NCI-H2227 (cell line): ENCODE results near the gene KIAA0232.
A peak's percentile ranks its signal among the peaks of the same experiment; 100 is the strongest.

Source experiments
- DNase-seq: peaks from one replicate; lab custom pipeline; 2025; ENCODE audit not compliant: unreplicated experiment; lab: John Stamatoyannopoulos, UW

Gene KIAA0232, protein sequence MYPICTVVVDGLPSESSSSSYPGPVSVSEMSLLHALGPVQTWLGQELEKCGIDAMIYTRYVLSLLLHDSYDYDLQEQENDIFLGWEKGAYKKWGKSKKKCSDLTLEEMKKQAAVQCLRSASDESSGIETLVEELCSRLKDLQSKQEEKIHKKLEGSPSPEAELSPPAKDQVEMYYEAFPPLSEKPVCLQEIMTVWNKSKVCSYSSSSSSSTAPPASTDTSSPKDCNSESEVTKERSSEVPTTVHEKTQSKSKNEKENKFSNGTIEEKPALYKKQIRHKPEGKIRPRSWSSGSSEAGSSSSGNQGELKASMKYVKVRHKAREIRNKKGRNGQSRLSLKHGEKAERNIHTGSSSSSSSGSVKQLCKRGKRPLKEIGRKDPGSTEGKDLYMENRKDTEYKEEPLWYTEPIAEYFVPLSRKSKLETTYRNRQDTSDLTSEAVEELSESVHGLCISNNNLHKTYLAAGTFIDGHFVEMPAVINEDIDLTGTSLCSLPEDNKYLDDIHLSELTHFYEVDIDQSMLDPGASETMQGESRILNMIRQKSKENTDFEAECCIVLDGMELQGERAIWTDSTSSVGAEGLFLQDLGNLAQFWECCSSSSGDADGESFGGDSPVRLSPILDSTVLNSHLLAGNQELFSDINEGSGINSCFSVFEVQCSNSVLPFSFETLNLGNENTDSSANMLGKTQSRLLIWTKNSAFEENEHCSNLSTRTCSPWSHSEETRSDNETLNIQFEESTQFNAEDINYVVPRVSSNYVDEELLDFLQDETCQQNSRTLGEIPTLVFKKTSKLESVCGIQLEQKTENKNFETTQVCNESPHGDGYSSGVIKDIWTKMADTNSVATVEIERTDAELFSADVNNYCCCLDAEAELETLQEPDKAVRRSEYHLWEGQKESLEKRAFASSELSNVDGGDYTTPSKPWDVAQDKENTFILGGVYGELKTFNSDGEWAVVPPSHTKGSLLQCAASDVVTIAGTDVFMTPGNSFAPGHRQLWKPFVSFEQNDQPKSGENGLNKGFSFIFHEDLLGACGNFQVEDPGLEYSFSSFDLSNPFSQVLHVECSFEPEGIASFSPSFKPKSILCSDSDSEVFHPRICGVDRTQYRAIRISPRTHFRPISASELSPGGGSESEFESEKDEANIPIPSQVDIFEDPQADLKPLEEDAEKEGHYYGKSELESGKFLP (N-terminal part only)

DNA sequence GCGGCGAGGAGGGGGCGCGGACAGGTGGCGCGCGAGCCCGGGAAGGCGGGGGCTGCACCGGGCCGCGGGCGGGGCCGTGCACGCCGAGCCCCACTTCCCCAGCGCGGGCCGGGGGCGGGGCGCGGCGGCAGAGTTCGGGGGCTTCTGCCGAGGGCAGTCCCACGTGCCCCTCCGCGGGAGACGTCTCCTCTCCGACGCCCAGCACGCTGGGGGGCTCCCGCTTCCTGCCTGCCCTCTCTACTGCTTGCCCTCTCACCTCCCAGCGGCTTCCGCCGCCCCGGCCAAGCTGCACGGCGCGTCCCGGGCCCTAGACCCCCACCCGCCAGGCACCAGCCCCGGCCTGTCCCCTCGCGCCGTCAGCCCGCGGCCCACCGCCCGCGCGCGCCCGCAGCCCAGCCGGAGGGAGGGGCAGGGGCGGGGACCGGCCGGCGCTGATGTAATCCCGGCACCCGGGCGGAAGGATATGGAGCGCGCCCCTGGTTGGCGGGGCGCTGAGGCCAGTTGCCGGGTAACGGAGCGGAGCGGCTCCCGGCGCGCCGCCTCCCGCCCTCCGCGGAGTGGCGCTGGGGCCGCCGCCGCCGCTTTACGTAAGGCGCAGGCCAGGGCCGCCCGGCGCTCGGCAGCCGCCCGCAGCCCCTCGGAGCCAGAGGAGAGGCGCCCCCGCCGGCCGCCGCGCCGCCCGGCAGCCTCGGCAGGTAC is at the start of gene KIAA0232:
TSS of gene KIAA0232 (plus strand) at position 581 of the 699 bp plus-strand sequence. CDS start 41,727 bp downstream, outside the sequence.
- DNase-seq, result peak; percentile 93

DNA sequence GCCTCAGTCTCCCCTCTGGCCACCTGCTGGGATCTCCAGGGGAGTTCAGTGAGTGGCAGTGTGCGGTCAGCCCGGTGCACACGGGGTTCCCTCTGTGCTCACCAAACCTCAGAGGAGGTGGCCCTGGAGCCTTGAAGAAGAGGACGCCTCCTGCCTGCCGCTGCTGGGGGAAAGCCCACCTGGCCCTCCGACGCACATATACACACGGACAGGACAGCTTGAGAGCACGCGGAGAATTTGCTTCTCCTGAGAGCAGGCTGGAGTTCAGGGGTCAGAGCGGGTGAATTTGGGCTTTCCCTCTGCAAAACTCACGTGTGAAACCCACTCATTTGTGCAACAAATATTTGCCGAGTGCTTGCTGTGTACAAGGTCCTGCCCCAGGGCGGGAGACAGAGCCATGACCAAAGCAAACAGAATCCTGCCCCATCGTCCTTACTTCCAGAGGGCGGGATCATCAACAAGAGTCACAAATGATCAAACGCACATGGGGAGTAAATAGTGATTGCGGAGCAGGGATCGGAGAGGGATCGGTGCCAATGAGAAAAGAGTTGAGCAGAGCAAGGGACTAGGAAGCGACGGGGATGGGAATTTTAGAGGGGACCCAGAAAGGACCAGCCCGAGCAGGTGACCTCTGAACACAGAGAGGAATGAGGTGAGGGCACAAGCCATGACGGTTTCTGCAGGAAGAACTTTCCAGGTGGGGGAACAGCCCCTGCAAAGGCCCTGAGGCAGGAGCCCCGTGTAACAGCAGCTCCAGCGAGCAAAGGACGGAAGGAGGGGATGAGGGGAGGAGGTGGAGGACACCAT is 49.0 kb upstream of the KIAA0232 start:
- no peak for DNase-seq

DNA sequence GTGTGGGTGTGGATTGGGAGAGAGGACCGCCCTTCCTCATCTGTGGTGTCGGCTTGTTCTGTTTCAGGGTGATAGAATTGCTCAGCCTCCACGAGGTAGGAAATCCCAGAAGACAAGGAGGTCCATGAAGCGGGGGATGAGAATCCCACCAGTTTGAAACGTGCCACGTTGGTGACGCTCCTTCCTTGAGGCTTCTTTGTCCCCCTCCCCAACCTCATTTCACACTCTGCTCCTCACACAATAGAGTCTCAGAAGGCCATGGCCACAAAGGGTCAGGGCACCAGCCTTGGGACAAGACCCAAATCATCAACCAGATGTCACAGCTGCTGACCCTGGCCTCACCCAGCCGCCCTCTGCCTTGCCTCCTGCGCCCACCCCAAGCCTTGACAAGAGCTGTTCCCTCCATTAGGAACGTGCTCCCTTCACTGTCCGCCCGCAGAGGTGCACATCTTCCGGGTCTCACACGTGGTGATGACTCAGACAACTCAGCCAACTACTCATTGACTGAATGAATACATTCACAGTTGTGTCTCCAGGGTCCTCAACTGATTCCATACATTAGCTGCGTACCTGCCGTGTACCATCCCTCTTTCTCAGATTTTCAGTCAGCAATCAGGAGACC is 48.3 kb upstream of the KIAA0232 start:
- DNase-seq, result no peak

DNA sequence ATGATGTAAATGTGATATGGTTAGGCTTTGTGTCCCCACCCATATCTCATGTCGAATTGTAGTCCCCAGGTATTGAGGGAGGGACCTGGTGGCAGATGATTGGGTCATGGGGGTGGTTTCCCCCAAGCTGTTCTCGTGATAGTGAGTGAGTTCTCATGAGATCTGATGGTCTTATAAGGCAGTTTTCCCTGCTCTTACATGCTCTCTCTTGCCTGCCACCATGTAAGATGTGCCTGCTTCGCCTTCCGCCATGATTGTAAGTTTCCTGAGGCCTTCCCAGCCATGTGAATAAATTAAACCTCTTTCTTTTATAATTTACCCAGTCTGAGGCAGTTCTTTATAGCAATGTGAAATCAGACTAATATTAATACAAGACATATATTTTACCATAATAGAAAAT is 42.6 kb upstream of the KIAA0232 start:
- no peak for DNase-seq

DNA sequence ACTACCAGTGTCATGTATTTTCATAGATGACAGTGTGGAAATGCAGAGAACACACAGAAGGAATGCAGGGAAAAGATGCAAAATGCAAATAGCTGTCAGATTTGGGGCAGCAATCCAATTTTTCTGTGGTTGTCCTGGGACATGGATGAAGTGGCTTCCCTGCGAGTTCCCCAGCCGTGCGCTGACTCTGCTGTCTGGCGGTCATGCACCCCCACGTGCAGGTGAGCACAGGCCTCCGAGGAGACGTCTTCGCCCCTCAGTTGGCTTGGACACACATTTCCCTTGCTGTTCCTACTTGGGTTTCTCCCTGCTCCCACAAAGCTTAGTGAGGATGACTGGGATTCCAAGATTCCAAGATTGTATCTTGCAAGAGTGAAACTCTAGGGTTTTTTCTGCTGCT is 42.2 kb upstream of the KIAA0232 start:
- no peak for DNase-seq

DNA sequence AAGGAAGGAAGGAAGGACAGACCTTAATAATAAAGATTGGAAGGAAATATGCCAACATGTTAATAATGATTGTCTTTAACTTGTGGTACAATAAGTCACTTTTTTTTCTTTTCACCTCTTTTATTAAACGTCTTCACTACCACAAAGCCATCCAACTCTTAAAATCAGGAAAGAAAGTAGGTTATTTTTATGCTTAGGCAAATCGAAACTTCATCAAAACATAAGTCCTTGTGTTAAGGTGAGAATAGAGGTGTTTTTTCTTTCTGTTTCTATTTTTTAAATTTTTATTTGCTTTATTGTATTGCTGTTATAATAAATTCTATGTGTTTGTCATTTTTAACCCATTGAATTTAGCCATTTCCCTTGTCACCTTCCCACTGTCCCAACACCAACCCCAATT is 40.0 kb upstream of the KIAA0232 start:
- DNase-seq, result no peak

DNA sequence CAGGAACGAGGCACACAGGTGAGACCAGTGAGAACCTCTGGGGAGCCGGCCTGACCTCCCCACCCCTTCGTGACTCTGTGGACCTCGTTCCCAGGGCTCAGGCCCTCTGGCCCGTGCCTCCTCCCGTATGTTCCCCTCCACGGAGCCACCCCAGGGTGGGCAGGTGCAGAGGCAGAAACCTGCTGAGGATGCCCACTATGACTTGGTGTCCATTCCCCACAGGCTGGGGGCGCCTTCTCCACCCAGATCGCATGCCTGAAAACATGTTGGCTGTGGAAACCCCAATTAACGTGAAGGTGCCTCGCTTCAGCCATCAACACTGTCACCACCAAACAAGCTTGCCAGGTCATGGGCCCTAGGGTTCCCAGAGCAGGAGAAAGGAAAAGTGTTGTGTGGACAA is 39.5 kb upstream of the KIAA0232 start:
- no peak for DNase-seq

DNA sequence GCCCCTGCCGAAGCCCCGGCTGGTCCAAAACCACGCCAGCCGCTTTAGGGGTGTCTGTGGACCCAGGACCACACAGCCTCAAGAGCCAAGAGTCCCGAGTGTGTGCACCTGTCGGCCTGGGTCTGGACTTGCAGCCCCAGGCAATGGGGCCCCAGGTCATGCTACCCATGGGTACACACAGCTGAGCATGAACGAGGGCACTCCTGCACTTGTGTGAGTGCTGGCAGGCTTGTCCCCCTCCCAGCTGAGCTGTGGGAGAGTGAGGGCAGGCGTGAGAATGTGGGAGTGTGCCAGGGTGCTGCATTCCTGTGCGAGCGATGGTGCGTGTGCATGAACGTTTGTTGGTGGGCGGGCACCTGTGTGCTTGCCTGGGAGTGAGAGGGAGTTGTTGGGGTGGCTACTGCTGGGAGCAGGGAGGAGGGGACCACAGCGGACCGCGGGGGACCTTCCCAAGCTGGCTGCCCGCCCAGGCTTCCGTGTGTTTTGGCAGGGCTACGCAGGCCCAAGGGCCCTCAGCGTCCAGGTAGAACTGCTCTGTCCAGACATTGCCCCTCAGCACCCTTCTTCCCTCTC is 35.7 kb upstream of the KIAA0232 start:
- DNase-seq, result no peak

DNA sequence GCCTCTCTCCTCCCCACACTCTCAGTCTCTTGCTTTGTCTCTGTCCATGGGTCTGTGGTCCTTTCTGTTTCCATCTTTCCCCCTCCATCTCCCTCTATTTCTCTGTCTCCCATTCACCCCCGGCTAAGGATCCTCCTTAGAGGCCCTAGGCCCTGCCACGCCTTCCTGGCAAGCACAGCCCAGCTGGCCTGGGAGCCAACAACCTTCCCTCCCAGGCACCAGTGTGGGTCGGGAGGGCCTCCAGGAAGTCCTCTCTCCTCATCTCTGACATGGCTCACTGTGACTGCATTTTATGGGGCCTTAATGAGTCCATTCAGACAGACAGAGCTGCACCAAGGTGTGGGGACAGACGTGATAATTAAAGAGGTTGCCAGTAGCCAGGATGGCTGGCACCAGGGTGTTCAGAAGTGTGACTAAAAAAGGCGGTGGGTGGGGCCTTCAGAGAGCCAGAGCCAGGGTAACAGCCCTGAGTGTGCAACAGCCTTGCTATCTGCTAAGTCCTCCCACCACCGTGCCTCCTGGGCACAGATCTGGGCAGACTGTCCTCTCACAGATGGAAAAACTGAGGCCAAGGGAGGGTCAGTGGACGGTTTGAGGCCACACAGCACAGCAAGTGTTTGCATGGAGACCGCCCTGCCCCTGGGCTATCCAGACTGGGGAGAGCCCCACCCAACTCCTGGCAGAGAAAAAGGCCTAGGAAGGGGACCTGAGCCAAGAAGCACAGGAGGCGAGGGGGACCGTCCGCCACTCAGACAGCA is 35.1 kb upstream of the KIAA0232 start:
- no peak for DNase-seq

DNA sequence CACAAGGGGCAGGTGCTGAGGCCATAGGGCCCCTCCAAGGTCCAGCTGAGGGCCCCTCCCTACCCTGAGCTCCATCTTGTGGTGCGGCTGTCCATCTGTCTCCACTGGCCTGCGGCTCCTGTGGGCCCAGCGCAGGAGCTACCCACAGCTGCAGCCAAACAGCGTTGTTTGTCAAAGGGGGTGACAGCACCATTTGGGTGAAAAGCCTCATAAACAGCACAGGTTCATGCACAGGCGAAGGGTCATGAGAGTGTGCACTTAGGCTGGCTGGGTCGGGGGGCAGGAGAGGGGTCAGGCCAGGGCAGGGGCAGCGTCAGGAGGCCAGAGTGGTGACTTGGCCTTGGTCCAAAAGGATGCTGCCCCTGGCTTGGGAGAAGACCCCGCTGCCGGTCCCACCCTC is 34.2 kb upstream of the KIAA0232 start:
- DNase-seq, result no peak

DNA sequence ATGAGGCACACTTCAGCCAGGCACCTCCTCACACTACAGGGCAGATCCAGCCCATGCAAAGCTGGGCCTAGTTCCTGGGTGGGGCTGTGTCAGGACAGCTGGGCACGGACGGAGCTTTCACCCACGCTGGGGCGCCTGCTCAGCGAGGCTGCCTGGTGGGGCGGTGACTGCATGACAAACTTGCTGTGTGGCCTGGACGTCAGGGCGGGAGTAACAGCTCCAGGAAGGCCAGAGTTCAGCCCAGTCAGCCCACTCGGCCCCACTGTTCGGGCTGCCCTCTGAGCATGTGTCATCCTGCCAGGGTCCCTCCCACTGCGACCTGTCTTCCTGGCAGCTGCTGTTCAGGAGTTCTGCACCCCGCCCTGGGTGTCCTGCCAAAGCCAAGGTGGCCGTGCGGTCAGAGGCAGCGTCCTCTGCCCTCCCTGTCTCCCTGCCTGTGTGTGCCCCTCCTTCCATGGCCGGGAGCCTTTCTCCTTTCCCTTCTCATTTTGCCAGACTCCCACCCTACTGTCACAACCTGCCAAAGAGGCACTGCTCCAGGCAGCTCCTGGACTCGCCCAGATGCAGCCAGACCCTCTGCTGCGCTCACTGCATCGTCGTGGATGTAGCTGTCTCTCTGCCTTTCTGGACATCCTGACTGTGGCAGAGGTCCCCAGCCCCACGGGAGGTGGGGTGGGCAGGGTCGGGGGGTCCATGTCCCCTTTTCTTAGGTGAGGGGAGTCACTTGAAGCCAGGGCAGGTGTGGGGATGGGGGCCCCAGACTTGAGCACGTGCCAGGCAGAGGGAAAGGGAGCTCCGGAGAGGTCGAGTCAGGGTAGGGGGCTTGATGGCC is 33.0 kb upstream of the KIAA0232 start:
- DNase-seq, result no peak

DNA sequence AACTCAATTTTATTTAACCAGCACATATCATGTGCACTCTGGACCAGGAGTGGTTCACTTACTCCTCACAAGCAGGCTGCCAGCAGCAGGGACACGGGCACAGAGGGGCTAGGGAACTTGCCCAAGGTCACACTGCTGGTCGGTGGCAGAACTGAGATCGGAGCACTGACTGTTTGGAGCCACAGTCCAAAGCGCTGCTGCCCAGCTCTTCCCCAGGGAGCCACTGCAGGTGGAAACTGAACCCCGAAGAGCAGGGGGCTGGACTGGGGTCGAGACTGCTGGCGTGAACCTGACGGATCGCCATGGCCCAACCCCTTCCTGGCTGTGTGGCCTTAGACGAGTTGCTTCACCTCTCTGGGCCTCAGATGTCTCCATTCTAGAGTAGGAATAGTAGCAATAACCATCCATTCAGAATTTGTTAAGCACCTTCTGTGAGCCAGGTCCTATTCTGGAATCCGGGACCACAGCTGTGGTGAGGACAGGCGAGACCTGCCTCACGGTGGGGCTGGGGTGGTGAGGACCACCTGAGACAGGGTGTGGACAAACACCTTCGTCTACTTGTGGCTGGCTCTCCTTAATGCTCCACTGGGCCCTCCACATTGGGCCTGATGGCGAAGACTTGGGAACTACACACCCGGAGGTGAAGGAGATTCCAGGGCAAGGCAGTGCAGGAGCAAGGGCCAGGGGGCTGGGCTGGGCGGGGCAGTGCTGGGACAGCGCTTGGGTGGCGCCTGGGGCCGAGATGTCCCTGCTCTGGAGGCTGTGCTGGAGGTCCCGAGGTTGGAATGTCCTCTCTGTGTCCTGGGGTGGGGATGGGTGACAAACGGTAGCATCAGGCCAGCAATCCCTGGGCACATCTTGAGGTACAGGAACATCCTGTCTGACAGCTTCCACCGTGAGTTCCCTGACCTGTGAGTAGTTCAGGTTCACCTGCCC is 32.0 kb upstream of the KIAA0232 start:
- no peak for DNase-seq

DNA sequence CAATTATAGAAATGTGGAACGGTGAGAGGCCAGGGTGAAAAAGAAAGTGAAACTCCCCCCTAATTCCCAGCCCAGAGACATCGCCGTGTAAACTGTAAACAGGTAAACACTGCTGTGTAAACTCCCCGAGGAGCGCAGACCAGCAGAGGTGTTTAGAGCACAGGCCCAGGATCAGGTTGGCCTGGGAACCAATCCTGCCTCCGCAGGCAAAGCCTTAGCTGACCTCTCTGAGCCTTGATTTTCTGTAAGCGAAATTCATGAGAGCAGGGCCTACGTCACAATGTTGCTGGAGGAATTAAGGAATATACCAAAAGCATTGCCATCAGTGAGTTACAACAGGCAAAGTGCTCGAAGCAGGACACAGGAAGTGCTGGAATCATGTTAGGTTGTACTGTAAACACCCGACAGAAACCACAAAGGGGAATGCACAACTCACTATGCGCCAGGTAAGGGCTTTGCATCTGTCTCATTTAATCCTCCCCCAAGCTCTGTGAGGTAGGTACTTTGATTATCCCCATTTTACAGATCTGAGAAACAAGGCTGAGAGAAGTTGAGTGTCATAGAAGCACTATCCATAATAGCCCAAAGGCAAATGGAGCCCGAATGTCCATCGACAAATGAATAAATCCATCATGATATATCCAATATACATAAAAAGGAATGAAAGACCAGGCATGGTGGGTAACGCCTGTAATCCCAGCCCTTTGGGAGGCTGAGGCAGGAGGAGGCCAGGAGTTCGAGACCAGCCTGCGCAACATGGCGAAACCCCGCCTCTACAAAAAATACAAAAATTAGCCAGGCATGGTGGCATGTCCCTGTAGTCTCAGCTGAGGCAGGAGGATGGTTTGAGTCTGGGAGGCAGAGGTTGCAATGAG is 30.7 kb upstream of the KIAA0232 start:
- no peak for DNase-seq

DNA sequence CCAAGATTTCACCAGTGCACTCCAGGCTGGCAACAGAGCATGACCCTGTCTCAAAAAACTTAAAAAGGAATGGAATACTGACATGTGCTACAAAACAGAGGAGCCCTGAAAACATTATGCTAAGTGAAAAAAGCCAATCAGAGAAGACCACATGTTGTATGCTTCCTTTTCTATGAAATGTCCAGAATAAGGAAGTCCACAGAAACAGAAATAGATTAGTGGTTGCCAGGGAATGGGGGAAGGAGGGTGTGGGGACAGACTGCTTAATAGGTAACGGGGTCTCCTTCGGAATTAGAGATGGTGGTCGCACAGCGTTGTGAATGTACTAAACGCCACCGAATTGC is 30.1 kb upstream of the KIAA0232 start:
- DNase-seq, result no peak

DNA sequence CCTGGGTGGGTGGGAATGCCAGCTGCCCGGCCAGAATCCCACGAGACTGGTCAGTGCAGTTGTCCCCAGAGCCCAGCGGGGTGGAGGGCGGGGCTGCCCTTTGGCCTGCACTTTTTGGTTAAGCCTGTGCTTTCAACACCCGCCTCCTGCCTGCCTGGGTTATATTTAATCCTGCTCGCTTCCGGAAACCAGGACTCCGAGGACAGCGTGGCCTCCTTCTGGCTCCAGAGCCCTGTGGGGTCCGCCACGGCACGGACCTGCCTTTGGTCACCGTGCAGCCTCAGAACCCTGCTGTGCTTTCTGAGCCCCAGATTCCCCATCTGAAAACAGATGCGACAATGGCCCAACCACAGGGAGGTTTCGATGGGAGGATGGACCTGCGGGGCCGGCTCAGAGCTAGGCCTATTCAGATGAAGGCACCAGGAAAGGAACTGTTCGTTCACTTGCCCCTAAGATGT is 29.4 kb upstream of the KIAA0232 start:
- no peak for DNase-seq

DNA sequence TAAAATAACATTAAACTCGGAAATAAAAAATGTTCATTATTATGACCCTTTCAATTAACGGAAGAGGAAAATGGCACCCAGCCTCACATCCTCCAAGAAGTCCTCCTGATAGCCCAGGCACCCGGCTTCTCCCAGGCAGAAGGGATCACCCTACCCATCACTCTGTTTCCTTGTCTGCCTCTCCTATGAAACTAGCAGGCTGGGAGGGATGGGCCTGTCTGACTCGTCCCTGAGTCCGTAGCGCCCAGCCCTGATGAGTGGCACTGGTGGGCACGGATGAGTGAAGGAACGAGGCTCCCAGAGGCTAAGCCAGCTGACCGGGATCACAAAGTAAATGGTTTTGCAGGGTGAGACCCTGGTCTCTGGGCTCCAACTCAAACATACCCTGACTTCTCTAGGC is 28.6 kb upstream of the KIAA0232 start:
- no peak for DNase-seq
